Measurements from ENCODE around the gene SPRYD7.
A peak's percentile ranks its signal among the peaks of the same experiment; 100 is the strongest.

SPRYD7 gene

DNA sequence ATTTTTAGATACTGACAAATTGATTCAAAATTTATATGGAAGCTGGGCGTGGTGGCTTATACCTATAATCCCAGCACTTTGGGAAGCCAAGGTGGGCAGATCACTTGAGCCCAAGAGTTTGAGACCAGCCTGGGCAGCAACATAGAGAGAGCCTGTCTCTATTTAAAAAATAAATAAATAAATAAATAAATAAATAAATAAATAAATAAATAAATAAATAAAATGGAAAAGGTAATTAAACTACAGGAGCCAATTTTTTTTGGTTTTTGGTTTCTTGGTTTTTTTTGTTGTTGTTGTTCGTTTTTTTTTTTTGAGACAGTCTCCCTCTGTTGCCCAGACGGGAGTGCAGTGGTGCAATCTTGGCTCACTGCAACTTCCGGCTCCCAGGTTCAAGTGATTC, 31.3 kb upstream of the SPRYD7 start (continued):
- TF ChIP-seq, protein P1, sequence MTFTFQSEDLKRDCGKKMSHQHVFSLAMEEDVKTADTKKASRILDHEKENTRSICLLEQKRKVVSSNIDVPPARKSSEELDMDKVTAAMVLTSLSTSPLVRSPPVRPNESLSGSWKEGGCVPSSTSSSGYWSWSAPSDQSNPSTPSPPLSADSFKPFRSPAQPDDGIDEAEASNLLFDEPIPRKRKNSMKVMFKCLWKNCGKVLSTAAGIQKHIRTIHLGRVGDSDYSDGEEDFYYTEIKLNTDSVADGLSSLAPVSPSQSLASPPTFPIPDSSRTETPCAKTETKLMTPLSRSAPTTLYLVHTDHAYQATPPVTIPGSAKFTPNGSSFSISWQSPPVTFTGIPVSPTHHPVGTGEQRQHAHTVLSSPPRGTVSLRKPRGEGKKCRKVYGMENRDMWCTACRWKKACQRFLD (tag by site-specific recombination; IDR thresholded peaks at IDR 0.05) = no peak
- TF ChIP-seq ZNF114 (tag by site-specific recombination; IDR thresholded peaks at IDR 0.05) = no peak
- TF ChIP-seq, protein P2, sequence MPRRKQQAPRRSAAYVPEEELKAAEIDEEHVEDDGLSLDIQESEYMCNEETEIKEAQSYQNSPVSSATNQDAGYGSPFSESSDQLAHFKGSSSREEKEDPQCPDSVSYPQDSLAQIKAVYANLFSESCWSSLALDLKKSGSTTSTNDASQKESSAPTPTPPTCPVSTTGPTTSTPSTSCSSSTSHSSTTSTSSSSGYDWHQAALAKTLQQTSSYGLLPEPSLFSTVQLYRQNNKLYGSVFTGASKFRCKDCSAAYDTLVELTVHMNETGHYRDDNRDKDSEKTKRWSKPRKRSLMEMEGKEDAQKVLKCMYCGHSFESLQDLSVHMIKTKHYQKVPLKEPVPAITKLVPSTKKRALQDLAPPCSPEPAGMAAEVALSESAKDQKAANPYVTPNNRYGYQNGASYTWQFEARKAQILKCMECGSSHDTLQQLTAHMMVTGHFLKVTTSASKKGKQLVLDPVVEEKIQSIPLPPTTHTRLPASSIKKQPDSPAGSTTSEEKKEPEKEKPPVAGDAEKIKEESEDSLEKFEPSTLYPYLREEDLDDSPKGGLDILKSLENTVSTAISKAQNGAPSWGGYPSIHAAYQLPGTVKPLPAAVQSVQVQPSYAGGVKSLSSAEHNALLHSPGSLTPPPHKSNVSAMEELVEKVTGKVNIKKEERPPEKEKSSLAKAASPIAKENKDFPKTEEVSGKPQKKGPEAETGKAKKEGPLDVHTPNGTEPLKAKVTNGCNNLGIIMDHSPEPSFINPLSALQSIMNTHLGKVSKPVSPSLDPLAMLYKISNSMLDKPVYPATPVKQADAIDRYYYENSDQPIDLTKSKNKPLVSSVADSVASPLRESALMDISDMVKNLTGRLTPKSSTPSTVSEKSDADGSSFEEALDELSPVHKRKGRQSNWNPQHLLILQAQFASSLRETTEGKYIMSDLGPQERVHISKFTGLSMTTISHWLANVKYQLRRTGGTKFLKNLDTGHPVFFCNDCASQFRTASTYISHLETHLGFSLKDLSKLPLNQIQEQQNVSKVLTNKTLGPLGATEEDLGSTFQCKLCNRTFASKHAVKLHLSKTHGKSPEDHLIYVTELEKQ (tag by site-specific recombination; IDR thresholded peaks at IDR 0.05; ENCODE audit: borderline replicate concordance) = no peak
- no peak for TF ChIP-seq ZNF2 (tag by site-specific recombination; IDR thresholded peaks at IDR 0.05)
- TF ChIP-seq YY1 (tag by site-specific recombination; IDR thresholded peaks at IDR 0.05) = no peak
- TF ChIP-seq, protein P3, sequence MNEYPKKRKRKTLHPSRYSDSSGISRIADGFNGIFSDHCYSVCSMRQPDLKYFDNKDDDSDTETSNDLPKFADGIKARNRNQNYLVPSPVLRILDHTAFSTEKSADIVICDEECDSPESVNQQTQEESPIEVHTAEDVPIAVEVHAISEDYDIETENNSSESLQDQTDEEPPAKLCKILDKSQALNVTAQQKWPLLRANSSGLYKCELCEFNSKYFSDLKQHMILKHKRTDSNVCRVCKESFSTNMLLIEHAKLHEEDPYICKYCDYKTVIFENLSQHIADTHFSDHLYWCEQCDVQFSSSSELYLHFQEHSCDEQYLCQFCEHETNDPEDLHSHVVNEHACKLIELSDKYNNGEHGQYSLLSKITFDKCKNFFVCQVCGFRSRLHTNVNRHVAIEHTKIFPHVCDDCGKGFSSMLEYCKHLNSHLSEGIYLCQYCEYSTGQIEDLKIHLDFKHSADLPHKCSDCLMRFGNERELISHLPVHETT (tag by site-specific recombination; IDR thresholded peaks at IDR 0.05) = 0 out of 2 replicates have a peak, but pooled peaks have one; percentile 46
- TF ChIP-seq ZNF404 (tag by site-specific recombination; IDR thresholded peaks at IDR 0.05) = no peak
- peak; percentile 28; the same call in 1 of the 2 replicates for TF ChIP-seq GLI2 (tag by site-specific recombination; IDR thresholded peaks at IDR 0.05; ENCODE audit: borderline replicate concordance, low read depth)
- TF ChIP-seq, protein P4, sequence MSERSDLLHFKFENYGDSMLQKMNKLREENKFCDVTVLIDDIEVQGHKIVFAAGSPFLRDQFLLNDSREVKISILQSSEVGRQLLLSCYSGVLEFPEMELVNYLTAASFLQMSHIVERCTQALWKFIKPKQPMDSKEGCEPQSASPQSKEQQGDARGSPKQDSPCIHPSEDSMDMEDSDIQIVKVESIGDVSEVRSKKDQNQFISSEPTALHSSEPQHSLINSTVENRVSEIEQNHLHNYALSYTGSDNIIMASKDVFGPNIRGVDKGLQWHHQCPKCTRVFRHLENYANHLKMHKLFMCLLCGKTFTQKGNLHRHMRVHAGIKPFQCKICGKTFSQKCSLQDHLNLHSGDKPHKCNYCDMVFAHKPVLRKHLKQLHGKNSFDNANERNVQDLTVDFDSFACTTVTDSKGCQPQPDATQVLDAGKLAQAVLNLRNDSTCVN (tag by site-specific recombination; optimal IDR thresholded peaks at IDR 0.05) = no peak
- TF ChIP-seq ZNF768 (tag by site-specific recombination; IDR thresholded peaks at IDR 0.05) = no peak
- TF ChIP-seq, protein P5, sequence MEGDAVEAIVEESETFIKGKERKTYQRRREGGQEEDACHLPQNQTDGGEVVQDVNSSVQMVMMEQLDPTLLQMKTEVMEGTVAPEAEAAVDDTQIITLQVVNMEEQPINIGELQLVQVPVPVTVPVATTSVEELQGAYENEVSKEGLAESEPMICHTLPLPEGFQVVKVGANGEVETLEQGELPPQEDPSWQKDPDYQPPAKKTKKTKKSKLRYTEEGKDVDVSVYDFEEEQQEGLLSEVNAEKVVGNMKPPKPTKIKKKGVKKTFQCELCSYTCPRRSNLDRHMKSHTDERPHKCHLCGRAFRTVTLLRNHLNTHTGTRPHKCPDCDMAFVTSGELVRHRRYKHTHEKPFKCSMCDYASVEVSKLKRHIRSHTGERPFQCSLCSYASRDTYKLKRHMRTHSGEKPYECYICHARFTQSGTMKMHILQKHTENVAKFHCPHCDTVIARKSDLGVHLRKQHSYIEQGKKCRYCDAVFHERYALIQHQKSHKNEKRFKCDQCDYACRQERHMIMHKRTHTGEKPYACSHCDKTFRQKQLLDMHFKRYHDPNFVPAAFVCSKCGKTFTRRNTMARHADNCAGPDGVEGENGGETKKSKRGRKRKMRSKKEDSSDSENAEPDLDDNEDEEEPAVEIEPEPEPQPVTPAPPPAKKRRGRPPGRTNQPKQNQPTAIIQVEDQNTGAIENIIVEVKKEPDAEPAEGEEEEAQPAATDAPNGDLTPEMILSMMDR (tag by site-specific recombination; IDR thresholded peaks at IDR 0.05) = no peak
- TF ChIP-seq, protein P6, sequence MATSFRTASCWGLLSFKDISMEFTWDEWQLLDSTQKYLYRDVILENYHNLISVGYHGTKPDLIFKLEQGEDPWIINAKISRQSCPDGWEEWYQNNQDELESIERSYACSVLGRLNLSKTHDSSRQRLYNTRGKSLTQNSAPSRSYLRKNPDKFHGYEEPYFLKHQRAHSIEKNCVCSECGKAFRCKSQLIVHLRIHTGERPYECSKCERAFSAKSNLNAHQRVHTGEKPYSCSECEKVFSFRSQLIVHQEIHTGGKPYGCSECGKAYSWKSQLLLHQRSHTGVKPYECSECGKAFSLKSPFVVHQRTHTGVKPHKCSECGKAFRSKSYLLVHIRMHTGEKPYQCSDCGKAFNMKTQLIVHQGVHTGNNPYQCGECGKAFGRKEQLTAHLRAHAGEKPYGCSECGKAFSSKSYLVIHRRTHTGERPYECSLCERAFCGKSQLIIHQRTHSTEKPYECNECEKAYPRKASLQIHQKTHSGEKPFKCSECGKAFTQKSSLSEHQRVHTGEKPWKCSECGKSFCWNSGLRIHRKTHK (tag by site-specific recombination; IDR thresholded peaks at IDR 0.05) = no peak
- no peak for TF ChIP-seq ZNF521 (tag by site-specific recombination; IDR thresholded peaks at IDR 0.05)
- no peak for TF ChIP-seq SP3 (tag by site-specific recombination; IDR thresholded peaks at IDR 0.05)
- no peak for TF ChIP-seq ZNF132 (tag by site-specific recombination; IDR thresholded peaks at IDR 0.05; ENCODE audit: borderline replicate concordance)
- no peak for TF ChIP-seq ZNF600 (tag by site-specific recombination; IDR thresholded peaks at IDR 0.05)
- TF ChIP-seq, protein P7, sequence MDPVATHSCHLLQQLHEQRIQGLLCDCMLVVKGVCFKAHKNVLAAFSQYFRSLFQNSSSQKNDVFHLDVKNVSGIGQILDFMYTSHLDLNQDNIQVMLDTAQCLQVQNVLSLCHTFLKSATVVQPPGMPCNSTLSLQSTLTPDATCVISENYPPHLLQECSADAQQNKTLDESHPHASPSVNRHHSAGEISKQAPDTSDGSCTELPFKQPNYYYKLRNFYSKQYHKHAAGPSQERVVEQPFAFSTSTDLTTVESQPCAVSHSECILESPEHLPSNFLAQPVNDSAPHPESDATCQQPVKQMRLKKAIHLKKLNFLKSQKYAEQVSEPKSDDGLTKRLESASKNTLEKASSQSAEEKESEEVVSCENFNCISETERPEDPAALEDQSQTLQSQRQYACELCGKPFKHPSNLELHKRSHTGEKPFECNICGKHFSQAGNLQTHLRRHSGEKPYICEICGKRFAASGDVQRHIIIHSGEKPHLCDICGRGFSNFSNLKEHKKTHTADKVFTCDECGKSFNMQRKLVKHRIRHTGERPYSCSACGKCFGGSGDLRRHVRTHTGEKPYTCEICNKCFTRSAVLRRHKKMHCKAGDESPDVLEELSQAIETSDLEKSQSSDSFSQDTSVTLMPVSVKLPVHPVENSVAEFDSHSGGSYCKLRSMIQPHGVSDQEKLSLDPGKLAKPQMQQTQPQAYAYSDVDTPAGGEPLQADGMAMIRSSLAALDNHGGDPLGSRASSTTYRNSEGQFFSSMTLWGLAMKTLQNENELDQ (tag by site-specific recombination; IDR thresholded peaks at IDR 0.05; ENCODE audit: low read depth) = no peak
- TF ChIP-seq ZNF221 (tag by site-specific recombination; IDR thresholded peaks at IDR 0.05; ENCODE audit: borderline replicate concordance) = no peak
- TF ChIP-seq SCRT1 (tag by site-specific recombination; IDR thresholded peaks at IDR 0.05; ENCODE audit: borderline replicate concordance) = no peak
- TF ChIP-seq ZNF169 (tag by site-specific recombination; IDR thresholded peaks at IDR 0.05) = no peak
- no peak for TF ChIP-seq ZNF112 (tag by site-specific recombination; IDR thresholded peaks at IDR 0.05)
- TF ChIP-seq ZIC2 (tag by site-specific recombination; IDR thresholded peaks at IDR 0.05) = no peak
- no peak for TF ChIP-seq ZNF544 (tag by site-specific recombination; IDR thresholded peaks at IDR 0.05)
- TF ChIP-seq ZNF274 (IDR thresholded peaks at IDR 0.05; ENCODE audit: low read length) = no peak
- TF ChIP-seq ZNF274 (tag by site-specific recombination; IDR thresholded peaks at IDR 0.05; ENCODE audit: borderline replicate concordance) = no peak
- no peak for TF ChIP-seq ZBTB17 (tag by site-specific recombination; IDR thresholded peaks at IDR 0.05)
- TF ChIP-seq ZNF37A (tag by site-specific recombination; IDR thresholded peaks at IDR 0.05) = no peak
- 0 out of 2 replicates have a peak, but pooled peaks have one; percentile 32 for TF ChIP-seq ZNF514 (tag by site-specific recombination; IDR thresholded peaks at IDR 0.05)
- TF ChIP-seq ZBTB8A (tag by site-specific recombination; IDR thresholded peaks at IDR 0.05) = peak; percentile 85
